PC-3 (cell line): ENCODE results near the gene TRIM28. TPM values are rescaled to one million over a fixed set of nuclear protein-coding genes. Genes with fewer than 3 reads are reported as not detected.

ENCODE experiments used
- ATAC-seq: fragments of 200-7000 bp; cut with Tn5 transposase; 2 replicates; pipeline ENCODE4 v1.9.1; 2020; ENCODE audit warnings: mild to moderate bottlenecking, moderate library complexity
- BruUV-seq: library from RNA; stranded (reverse); fragments of 400-500 nt; replicated peaks from 2 replicates; lab custom pipeline; 2021; lab: Mats Ljungman, UMichigan
- CTCF ChIA-PET: fragments of 300-600 bp; sonication (Branson Sonifier 250); formaldehyde crosslinking; loops from one replicate; lab custom pipeline; 2022; ENCODE audit warnings: antibody characterized with exemption; lab: Charles Lee
- POLR2A ChIA-PET: fragments of 300-600 bp; sonication (Branson Sonifier 250); formaldehyde crosslinking; loops from one replicate; lab custom pipeline; 2022; ENCODE audit warnings: antibody characterized with exemption; ENCODE audit not compliant: unreplicated experiment; lab: Charles Lee
- DNase-seq: peaks from one replicate; pipeline ENCODE4 v3.0.0-alpha.2; 2015
- H2AFZ ChIP-seq: fragments of 300-600 bp; sonication (generic); 2 replicates; pipeline ENCODE4 v1.6.0; 2016; ENCODE audit warnings: antibody characterized with exemption, low read length
- H3F3A ChIP-seq: fragments of 300-600 bp; sonication (generic); one replicate; pipeline ENCODE4 v1.6.0; 2017; ENCODE audit warnings: antibody characterized with exemption, low read length, control low read depth, mild to moderate bottlenecking; ENCODE audit not compliant: unreplicated experiment
- H3K27ac ChIP-seq: fragments of 300-600 bp; sonication (generic); 2 replicates; pipeline ENCODE4 v1.5.1; 2016; ENCODE audit warnings: mild to moderate bottlenecking, low read length
- H3K27me3 ChIP-seq: fragments of 300-600 bp; sonication (generic); 2 replicates; pipeline ENCODE4 v1.6.1; 2016; ENCODE audit warnings: low read length, mixed read lengths
- H3K36me3 ChIP-seq: fragments of 300-600 bp; sonication (generic); 2 replicates; pipeline ENCODE4 v1.6.1; 2016; ENCODE audit warnings: low read depth, mixed run types, low read length, mixed read lengths
- H3K4me1 ChIP-seq: fragments of 300-600 bp; sonication (generic); 2 replicates; pipeline ENCODE4 v1.5.1; 2016; ENCODE audit warnings: low read length; ENCODE audit not compliant: insufficient read depth
- H3K4me2 ChIP-seq: fragments of 300-600 bp; sonication (generic); 2 replicates; pipeline ENCODE4 v1.6.0; 2016; ENCODE audit warnings: low read length
- H3K4me3 ChIP-seq: fragments of 300-600 bp; sonication (generic); 2 replicates; pipeline ENCODE4 v1.5.1; 2016; ENCODE audit warnings: mild to moderate bottlenecking, low read length, mixed read lengths
- H3K79me2 ChIP-seq: fragments of 300-600 bp; sonication (generic); 2 replicates; pipeline ENCODE4 v1.6.1; 2017; ENCODE audit warnings: low read length, mixed read lengths
- H3K9ac ChIP-seq: fragments of 300-600 bp; sonication (generic); 2 replicates; pipeline ENCODE4 v1.6.0; 2016; ENCODE audit warnings: mild to moderate bottlenecking, low read length
- H3K9me2 ChIP-seq: fragments of 300-600 bp; sonication (generic); replicated peaks from 2 replicates; pipeline ENCODE4 v1.6.1; 2016; ENCODE audit warnings: mixed run types, low read length, mixed read lengths
- H3K9me3 ChIP-seq: fragments of 300-600 bp; sonication (generic); 2 replicates; pipeline ENCODE4 v1.6.1; 2016; ENCODE audit warnings: low read length, mixed read lengths
- H4K20me1 ChIP-seq: fragments of 300-600 bp; sonication (generic); 2 replicates; pipeline ENCODE4 v1.6.1; 2016; ENCODE audit warnings: low read length, mixed read lengths
- CTCF ChIP-seq: fragments of 300-600 bp; sonication (generic); conservative IDR thresholded peaks from 2 replicates; pipeline ENCODE4 v1.5.1; 2017; ENCODE audit warnings: antibody characterized with exemption, low read depth, mild to moderate bottlenecking, low read length
- EZH2 ChIP-seq: fragments of 300-600 bp; sonication (generic); IDR thresholded peaks from one replicate; pipeline ENCODE4 v1.6.1; 2017; ENCODE audit warnings: antibody characterized with exemption, mild to moderate bottlenecking, low read length; ENCODE audit not compliant: unreplicated experiment
- EZH2phosphoT487 ChIP-seq: fragments of 300-600 bp; sonication (generic); IDR thresholded peaks from 2 replicates; pipeline ENCODE4 v1.6.1; 2018; ENCODE audit warnings: mild to moderate bottlenecking, antibody characterized with exemption, low read length, borderline replicate concordance
- intact Hi-C: fragments of 100-400 bp; cut with micrococcal nuclease; formaldehyde crosslinking; loops from 2 replicates; pipeline ENCODE4 v1.9.0; 2023
- total RNA-seq: library from RNA; depleted of rRNA; stranded (reverse); fragments of >200 nt; gene quantifications from 2 replicates; pipeline ENCODE4 v1.2.3, GENCODE V29; 2014

TRIM28 gene
- total RNA-seq, 1 experiment from 2014 or later: 1,169 TPM

GRCh38 chr19:58521651-58522050 is 22.2 kb upstream of the TRIM28 start:
- Histone ChIP-seq H4K20me1 (no peaks in the 10 kb centered on the region), H3K79me2 (peaks cover 27% of the 10 kb centered on the region), H3K9me3 (no peaks in the 10 kb centered on the region), H3K9me2 (no peaks in the 10 kb centered on the region), H3K36me3 (peaks cover 7% of the 10 kb centered on the region), H3K27me3 (no peaks in the 10 kb centered on the region), H3K9ac (no peak overlapping the region), H3K4me3 (no peak overlapping the region), H3K4me1 (peaks cover 12% of the 10 kb centered on the region), H2AFZ (no peak overlapping the region), H3K27ac (no peak overlapping the region), H3F3A (no peaks in the 10 kb centered on the region), H3K4me2 (no peak overlapping the region)
- ATAC-seq (no peak), DNase-seq (no peak)
- intact Hi-C loops: no loop called here
- TF ChIP-seq EZH2 (no peak), CTCF (no peak), EZH2phosphoT487 (no peak)
- ChIA-PET CTCF (no interaction called here), POLR2A (interaction anchor here (0.6 to 0.7 kb wide), 2 partner anchors 21 to 224 kb away, joined by 4 to 11 read pairs; no protein-coding TSS in a partner anchor)
- no TSS peak for BruUV-seq

GRCh38 chr19:58522709-58523108 is 21.2 kb upstream of the TRIM28 start:
- no TSS peak for BruUV-seq
- Histone ChIP-seq H3K79me2 (peaks cover 16% of the 10 kb centered on the region), H3K27ac (no peak overlapping the region), H3K9me3 (no peaks in the 10 kb centered on the region), H4K20me1 (no peaks in the 10 kb centered on the region), H3K9me2 (no peaks in the 10 kb centered on the region), H2AFZ (no peak overlapping the region), H3K27me3 (no peaks in the 10 kb centered on the region), H3K4me2 (no peak overlapping the region), H3K9ac (no peak overlapping the region), H3K36me3 (no peaks in the 10 kb centered on the region), H3F3A (no peaks in the 10 kb centered on the region), H3K4me1 (peaks cover 12% of the 10 kb centered on the region), H3K4me3 (no peak overlapping the region)
- DNase-seq (no peak), ATAC-seq (no peak)
- intact Hi-C loops: no loop called here
- ChIA-PET CTCF (no interaction called here), POLR2A (no interaction called here)
- TF ChIP-seq EZH2 (no peak), CTCF (no peak), EZH2phosphoT487 (no peak)

GRCh38 chr19:58529405-58529804 is 14.5 kb upstream of the TRIM28 start:
- H3K9ac ChIP-seq: no peak overlapping the region
- H2AFZ ChIP-seq: no peak overlapping the region
- no peaks in the 10 kb centered on the region for H3K4me1 ChIP-seq
- no peaks in the 10 kb centered on the region for H3F3A ChIP-seq
- POLR2A ChIA-PET: no interaction called here
- BruUV-seq: no TSS peak
- no peak overlapping the region for H3K4me2 ChIP-seq
- intact Hi-C loops: no loop called here
- no peaks in the 10 kb centered on the region for H3K36me3 ChIP-seq
- H3K27me3 ChIP-seq: peaks cover 36% of the 10 kb centered on the region
- H3K9me3 ChIP-seq: no peaks in the 10 kb centered on the region
- CTCF ChIA-PET: interaction anchor here (0.6 kb wide), 1 partner anchor 51 kb away, joined by 7 read pairs; no protein-coding TSS in a partner anchor
- H3K9me2 ChIP-seq: no peaks in the 10 kb centered on the region
- no peak overlapping the region for H3K4me3 ChIP-seq
- TF ChIP-seq CTCF: no peak
- no peak for TF ChIP-seq EZH2
- no peak for TF ChIP-seq EZH2phosphoT487
- no peaks in the 10 kb centered on the region for H4K20me1 ChIP-seq
- H3K79me2 ChIP-seq: no peaks in the 10 kb centered on the region
- no peak overlapping the region for H3K27ac ChIP-seq
- DNase-seq (no peak), ATAC-seq (no peak)
